Caco-2 (cell line): ENCODE measurements around the gene KLK13. TPM values are rescaled to one million over a fixed set of nuclear protein-coding genes. Genes with fewer than 3 reads are reported as not detected.

ENCODE experiments used
- BruUV-seq: library from RNA; stranded (reverse); fragments of 400-500 nt; replicated peaks from 2 replicates; lab custom pipeline; 2021; lab: Mats Ljungman, UMichigan
- CTCF ChIA-PET: fragments of 300-600 bp; sonication (Branson Sonifier 250); formaldehyde crosslinking; loops from one replicate; lab custom pipeline; 2022; ENCODE audit warnings: antibody characterized with exemption; lab: Charles Lee
- POLR2A ChIA-PET: fragments of 300-600 bp; sonication (Branson Sonifier 250); formaldehyde crosslinking; loops from one replicate; lab custom pipeline; 2022; ENCODE audit warnings: antibody characterized with exemption; lab: Charles Lee
- DNase-seq, 2 experiments: peaks; one replicate each; pipeline versions ENCODE4 v3.0.0 to v3.0.0-alpha.2; 2020 to 2022
- H3K27me3 ChIP-seq: replicated peaks from 2 replicates; pipeline ENCODE4 v1.6.0; 2011; ENCODE audit warnings: low read length; ENCODE audit not compliant: control insufficient read depth, insufficient read depth
- H3K36me3 ChIP-seq: 2 replicates; pipeline ENCODE4 v1.5.1; 2011; ENCODE audit warnings: low read length; ENCODE audit not compliant: control insufficient read depth, insufficient read depth
- H3K4me1 ChIP-seq: fragments of 250-450 bp; sonication (Bioruptor Pico); 2 replicates; pipeline ENCODE4 v1.5.1; 2020; ENCODE audit warnings: mild to moderate bottlenecking
- H3K4me3 ChIP-seq: 2 replicates; pipeline ENCODE4 v1.5.1; 2011; ENCODE audit warnings: low read depth, mild to moderate bottlenecking, control low read depth, low read length
- H3K9me3 ChIP-seq: fragments of 250-450 bp; sonication (Bioruptor Pico); 2 replicates; pipeline ENCODE4 v1.5.1; 2020; ENCODE audit warnings: mild to moderate bottlenecking, moderate library complexity
- H3K27ac Mint-ChIP-seq: one replicate; pipeline ENCODE4 v1.8.0; 2022; ENCODE audit warnings: mixed read lengths; ENCODE audit not compliant: unreplicated experiment
- H3K27me3 Mint-ChIP-seq: one replicate; pipeline ENCODE4 v1.8.0; 2022; ENCODE audit warnings: mixed read lengths; ENCODE audit not compliant: insufficient read depth, unreplicated experiment
- H3K36me3 Mint-ChIP-seq: one replicate; pipeline ENCODE4 v1.8.0; 2022; ENCODE audit warnings: mild to moderate bottlenecking, mixed read lengths; ENCODE audit not compliant: insufficient read depth, unreplicated experiment
- H3K4me1 Mint-ChIP-seq: one replicate; pipeline ENCODE4 v1.8.0; 2022; ENCODE audit warnings: low read depth, mixed read lengths; ENCODE audit not compliant: unreplicated experiment
- H3K4me3 Mint-ChIP-seq: one replicate; pipeline ENCODE4 v1.8.0; 2022; ENCODE audit warnings: mild to moderate bottlenecking, moderate library complexity, mixed read lengths; ENCODE audit not compliant: unreplicated experiment
- H3K9me3 Mint-ChIP-seq: one replicate; pipeline ENCODE4 v1.8.0; 2022; ENCODE audit warnings: mixed read lengths; ENCODE audit not compliant: unreplicated experiment
- CTCF ChIP-seq, 2 experiments: fragments of 200-600 bp in 1 of 2; IDR thresholded peaks; 1 replicate in 1 of 2; 2 replicates in 1 of 2; pipeline versions ENCODE4 v1.5.1 to v1.8.0; 2011 to 2022; ENCODE audit warnings: antibody characterized with exemption in 1 of 2, control low read depth in 1 of 2, inconsistent platforms in 1 of 2, low read depth in 1 of 2, low read length in 1 of 2, mild to moderate bottlenecking in 1 of 2, moderate library complexity in 1 of 2; ENCODE audit not compliant: insufficient read depth in 1 of 2, severe bottlenecking in 1 of 2, unreplicated experiment in 1 of 2
- intact Hi-C: fragments of 100-400 bp; cut with micrococcal nuclease; formaldehyde crosslinking; loops from one replicate; pipeline ENCODE4 v1.10.0; 2022; ENCODE audit not compliant: unreplicated experiment
- total RNA-seq: library from RNA; stranded (reverse); gene quantifications from 2 replicates; pipeline ENCODE4 v1.2.3, GENCODE V29; 2022

Gene KLK13
- total RNA-seq, 1 experiment from 2014 or later = not detected

GRCh38 chr19:51031220-51031879 lies 33.5 kb downstream of the KLK13 start:
- BruUV-seq = no TSS peak
- Histone ChIP-seq H3K4me1 (no peaks in the 10 kb centered on the region), H3K27me3 (no peaks in the 10 kb centered on the region), H3K9me3 (no peaks in the 10 kb centered on the region), H3K4me3 (no peak overlapping the region), H3K36me3 (no peaks in the 10 kb centered on the region)
- Mint-ChIP-seq H3K27me3 (peaks cover 17% of the 10 kb centered on the region), H3K9me3 (no peaks in the 10 kb centered on the region), H3K27ac (no peak overlapping the region), H3K4me3 (no peak overlapping the region), H3K4me1 (peaks cover 6% of the 10 kb centered on the region), H3K36me3 (no peaks in the 10 kb centered on the region)
- ChIA-PET POLR2A (no interaction called here), CTCF (no interaction called here)
- DNase-seq = no peak
- intact Hi-C loops = no loop called here
- TF ChIP-seq CTCF (IDR thresholded peaks at IDR 0.05; ENCODE audit: insufficient read depth in 1 of 2, low read depth in 1 of 2, low read length in 1 of 2, severe bottlenecking in 1 of 2, unreplicated experiment in 1 of 2) = no peak

- ChIA-PET POLR2A (no interaction called here), CTCF (no interaction called here)
These were observed 34.3 kb downstream of the KLK13 start for GRCh38 chr19:51030631-51031030.

GRCh38 chr19:51029718-51030117 lies 35.2 kb downstream of the KLK13 start:
- Histone ChIP-seq H3K4me1 (no peaks in the 10 kb centered on the region), H3K9me3 (no peaks in the 10 kb centered on the region), H3K4me3 (no peak overlapping the region), H3K27me3 (no peaks in the 10 kb centered on the region), H3K36me3 (no peaks in the 10 kb centered on the region)
- peaks cover 4% of the 10 kb centered on the region for H3K4me1 Mint-ChIP-seq
- no TSS peak for BruUV-seq
- H3K4me3 Mint-ChIP-seq = no peak overlapping the region
- no peak for DNase-seq
- H3K27ac Mint-ChIP-seq = no peak overlapping the region
- TF ChIP-seq CTCF (IDR thresholded peaks at IDR 0.05; ENCODE audit: insufficient read depth in 1 of 2, low read depth in 1 of 2, low read length in 1 of 2, severe bottlenecking in 1 of 2, unreplicated experiment in 1 of 2) = no peak
- ChIA-PET CTCF (no interaction called here), POLR2A (no interaction called here)
- intact Hi-C loops = no loop called here
- peaks cover 13% of the 10 kb centered on the region for H3K27me3 Mint-ChIP-seq
- H3K36me3 Mint-ChIP-seq = no peaks in the 10 kb centered on the region
- no peaks in the 10 kb centered on the region for H3K9me3 Mint-ChIP-seq

More at GRCh38 chr19:51030631-51031030, 34.3 kb downstream of the KLK13 start:
- no peaks in the 10 kb centered on the region for H3K36me3 ChIP-seq
- BruUV-seq = no TSS peak
- no peaks in the 10 kb centered on the region for H3K36me3 Mint-ChIP-seq
- H3K4me3 ChIP-seq = no peak overlapping the region
- no peaks in the 10 kb centered on the region for H3K9me3 ChIP-seq
- no peaks in the 10 kb centered on the region for H3K4me1 ChIP-seq
- no peak overlapping the region for H3K4me3 Mint-ChIP-seq
- no peak for DNase-seq
- TF ChIP-seq CTCF (IDR thresholded peaks at IDR 0.05; ENCODE audit: insufficient read depth in 1 of 2, low read depth in 1 of 2, low read length in 1 of 2, severe bottlenecking in 1 of 2, unreplicated experiment in 1 of 2) = no peak
- peaks cover 6% of the 10 kb centered on the region for H3K4me1 Mint-ChIP-seq
- no peaks in the 10 kb centered on the region for H3K27me3 ChIP-seq
- H3K27ac Mint-ChIP-seq = no peak overlapping the region
- intact Hi-C loops = no loop called here
- no peaks in the 10 kb centered on the region for H3K9me3 Mint-ChIP-seq
- peaks cover 17% of the 10 kb centered on the region for H3K27me3 Mint-ChIP-seq
